ENCODE data around the gene FRMD4A. TPM values are rescaled to one million over a fixed set of nuclear protein-coding genes. Genes with fewer than 3 reads are reported as not detected.

Gene FRMD4A
- polyA plus RNA-seq, 1 donor (not counting 4 experiments of a cell fraction or from before 2014, with no cell fraction given) = 12.9 TPM

DNA sequence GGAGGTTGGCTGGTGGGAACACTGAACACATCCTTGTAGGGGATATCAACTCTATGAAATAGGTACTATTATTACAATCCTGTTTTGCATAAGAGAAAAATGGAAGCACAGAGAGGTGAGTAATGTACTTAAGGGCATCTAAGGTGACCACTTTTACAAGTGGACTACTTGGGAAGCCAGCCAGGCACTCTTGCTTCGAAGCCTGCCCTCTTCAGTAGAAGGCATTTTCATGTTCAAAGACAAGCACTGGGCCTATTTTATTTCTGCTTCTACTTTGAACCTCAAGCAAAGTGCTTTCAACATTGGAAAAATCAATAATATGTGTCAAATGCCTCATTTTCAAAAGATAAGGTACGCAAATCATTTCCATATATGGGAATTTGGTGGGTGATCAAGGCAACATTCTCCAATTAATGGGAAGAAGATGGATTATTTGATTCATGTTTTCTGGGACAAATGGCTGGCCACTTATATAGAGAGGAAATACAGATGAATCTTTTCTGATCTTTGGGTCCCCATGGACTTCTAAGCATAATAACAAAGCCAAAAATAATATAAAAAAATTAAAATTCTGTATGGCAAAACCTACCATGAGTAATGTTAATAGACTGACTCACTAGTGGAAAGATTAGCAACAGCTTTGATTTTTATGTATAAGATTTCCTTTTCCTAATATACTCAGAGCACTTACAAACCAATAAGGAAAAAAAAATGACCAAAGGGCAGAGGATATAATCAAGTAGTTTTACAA, 270.2 kb downstream of the FRMD4A start:
- dilution Hi-C loops (cut with MboI; ENCODE audit: extremely low pct_ligation_motif_present, low sequenced_read_pairs) = no loop called here
- H3K4me3 ChIP-seq (ENCODE audit: control insufficient read depth in 2 of 3, extremely low read depth in 1 of 3, insufficient read depth in 2 of 3, low read depth in 1 of 3, low read length in 3 of 3) = no peak overlapping the region
- no peak for DNase-seq (ENCODE audit: low read depth, low spot score)
- no peaks in the 10 kb centered on the region for H3K4me1 ChIP-seq (ENCODE audit: control insufficient read depth, extremely low read depth, insufficient read depth, low read length)
- no peak overlapping the region for H2AFZ ChIP-seq (ENCODE audit: control insufficient read depth, low read length)
- peaks cover 6% of the 10 kb centered on the region for H3K27me3 ChIP-seq (ENCODE audit: control insufficient read depth, extremely low read depth, insufficient read depth, low read length)
- FAIRE-seq = no peak
- H4K20me1 ChIP-seq (ENCODE audit: control insufficient read depth, extremely low read depth, insufficient read depth, low read length) = no peaks in the 10 kb centered on the region
- H3K79me2 ChIP-seq (ENCODE audit: control insufficient read depth, insufficient read depth, low read length) = no peaks in the 10 kb centered on the region
- no peaks in the 10 kb centered on the region for H3K36me3 ChIP-seq (ENCODE audit: control insufficient read depth in 2 of 2, extremely low read depth in 1 of 2, insufficient read depth in 2 of 2, low read length in 2 of 2)
- no peak overlapping the region for H3K9ac ChIP-seq (ENCODE audit: control insufficient read depth, extremely low read depth, insufficient read depth, low read length)
- H3K9me3 ChIP-seq (ENCODE audit: control insufficient read depth, low read depth, low read length) = no peaks in the 10 kb centered on the region
- H3K27ac ChIP-seq (ENCODE audit: control insufficient read depth, insufficient read depth, low read length) = no peak overlapping the region
- no peak overlapping the region for H3K4me2 ChIP-seq (ENCODE audit: control insufficient read depth, extremely low read depth, insufficient read depth, low read depth, low read length)
- TF ChIP-seq EZH2 (IDR thresholded peaks at IDR 0.05; ENCODE audit: low read length) = no peak
- TF ChIP-seq, protein P1, sequence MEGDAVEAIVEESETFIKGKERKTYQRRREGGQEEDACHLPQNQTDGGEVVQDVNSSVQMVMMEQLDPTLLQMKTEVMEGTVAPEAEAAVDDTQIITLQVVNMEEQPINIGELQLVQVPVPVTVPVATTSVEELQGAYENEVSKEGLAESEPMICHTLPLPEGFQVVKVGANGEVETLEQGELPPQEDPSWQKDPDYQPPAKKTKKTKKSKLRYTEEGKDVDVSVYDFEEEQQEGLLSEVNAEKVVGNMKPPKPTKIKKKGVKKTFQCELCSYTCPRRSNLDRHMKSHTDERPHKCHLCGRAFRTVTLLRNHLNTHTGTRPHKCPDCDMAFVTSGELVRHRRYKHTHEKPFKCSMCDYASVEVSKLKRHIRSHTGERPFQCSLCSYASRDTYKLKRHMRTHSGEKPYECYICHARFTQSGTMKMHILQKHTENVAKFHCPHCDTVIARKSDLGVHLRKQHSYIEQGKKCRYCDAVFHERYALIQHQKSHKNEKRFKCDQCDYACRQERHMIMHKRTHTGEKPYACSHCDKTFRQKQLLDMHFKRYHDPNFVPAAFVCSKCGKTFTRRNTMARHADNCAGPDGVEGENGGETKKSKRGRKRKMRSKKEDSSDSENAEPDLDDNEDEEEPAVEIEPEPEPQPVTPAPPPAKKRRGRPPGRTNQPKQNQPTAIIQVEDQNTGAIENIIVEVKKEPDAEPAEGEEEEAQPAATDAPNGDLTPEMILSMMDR (optimal IDR thresholded peaks at IDR 0.05 in 1 of 3, IDR thresholded peaks at IDR 0.05 in 1 of 3, conservative IDR thresholded peaks at IDR 0.05 in 1 of 3; ENCODE audit: extremely low read depth in 1 of 3, insufficient read depth in 2 of 3, low read length in 3 of 3) = no peak
- H3K9me1 ChIP-seq (ENCODE audit: control insufficient read depth, extremely low read depth, insufficient read depth, low read length) = no peaks in the 10 kb centered on the region

DNA sequence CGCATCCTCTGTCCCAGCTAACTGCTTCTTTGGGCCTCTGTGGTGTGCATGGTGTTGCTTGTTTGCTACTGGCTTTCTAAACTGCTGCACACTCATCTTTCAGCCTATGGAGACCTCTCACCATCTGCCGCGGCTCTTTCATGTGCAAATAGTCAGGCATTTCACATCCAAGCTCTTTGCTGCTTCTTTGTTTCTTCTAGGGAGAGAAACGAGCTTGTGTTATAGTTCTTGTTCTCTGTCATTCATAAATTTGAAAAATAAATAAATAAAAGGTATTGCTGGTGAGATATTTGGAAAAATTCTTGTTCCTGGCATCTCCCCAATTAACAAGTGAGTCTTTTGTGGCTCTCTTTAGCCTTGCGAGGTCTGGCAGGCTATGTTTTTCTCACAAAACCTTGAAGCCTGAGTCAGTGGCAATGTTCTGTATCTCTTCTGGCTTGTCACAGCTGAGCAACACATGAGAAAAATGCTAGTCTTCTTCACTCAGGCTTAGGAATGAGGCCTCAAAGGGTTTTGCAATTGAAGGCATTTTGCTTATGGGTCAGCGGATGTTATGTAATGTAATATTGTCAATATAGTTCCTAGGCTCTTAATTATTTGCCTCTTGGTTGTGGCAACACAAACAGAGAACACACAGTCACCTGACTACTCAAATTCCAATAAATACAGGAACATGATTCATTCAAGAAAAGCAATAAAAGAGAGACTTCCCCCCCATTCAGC, 274.0 kb downstream of the FRMD4A start:
- Histone ChIP-seq H2AFZ (ENCODE audit: control insufficient read depth, low read length) (no peak overlapping the region), H3K27me3 (ENCODE audit: control insufficient read depth, extremely low read depth, insufficient read depth, low read length) (no peaks in the 10 kb centered on the region), H3K9ac (ENCODE audit: control insufficient read depth, extremely low read depth, insufficient read depth, low read length) (no peak overlapping the region), H3K9me1 (ENCODE audit: control insufficient read depth, extremely low read depth, insufficient read depth, low read length) (no peaks in the 10 kb centered on the region), H3K79me2 (ENCODE audit: control insufficient read depth, insufficient read depth, low read length) (no peaks in the 10 kb centered on the region), H3K27ac (ENCODE audit: control insufficient read depth, insufficient read depth, low read length) (no peak overlapping the region), H4K20me1 (ENCODE audit: control insufficient read depth, extremely low read depth, insufficient read depth, low read length) (no peaks in the 10 kb centered on the region), H3K36me3 (ENCODE audit: control insufficient read depth in 2 of 2, extremely low read depth in 1 of 2, insufficient read depth in 2 of 2, low read length in 2 of 2) (no peaks in the 10 kb centered on the region), H3K4me2 (ENCODE audit: control insufficient read depth, extremely low read depth, insufficient read depth, low read depth, low read length) (no peak overlapping the region), H3K4me1 (ENCODE audit: control insufficient read depth, extremely low read depth, insufficient read depth, low read length) (no peaks in the 10 kb centered on the region), H3K9me3 (ENCODE audit: control insufficient read depth, low read depth, low read length) (no peaks in the 10 kb centered on the region), H3K4me3 (ENCODE audit: control insufficient read depth in 2 of 3, extremely low read depth in 1 of 3, insufficient read depth in 2 of 3, low read depth in 1 of 3, low read length in 3 of 3) (no peak overlapping the region)
- dilution Hi-C loops (cut with MboI; ENCODE audit: extremely low pct_ligation_motif_present, low sequenced_read_pairs) = no loop called here
- TF ChIP-seq, protein P1 (optimal IDR thresholded peaks at IDR 0.05 in 1 of 3, IDR thresholded peaks at IDR 0.05 in 1 of 3, conservative IDR thresholded peaks at IDR 0.05 in 1 of 3; ENCODE audit: extremely low read depth in 1 of 3, insufficient read depth in 2 of 3, low read length in 3 of 3) = no peak
- no peak for TF ChIP-seq EZH2 (IDR thresholded peaks at IDR 0.05; ENCODE audit: low read length)
- FAIRE-seq = no peak
- DNase-seq (ENCODE audit: low read depth, low spot score) = no peak
